OCI-LY1 (cell line): Measurements from ENCODE around the gene PECR.

Source experiments
- CTCF ChIP-seq: fragments of 200-600 bp; sonication (generic), shearing (Covaris generic); IDR thresholded peaks from 2 replicates; pipeline ENCODE4 v1.5.1; 2017; ENCODE audit warnings: mild to moderate bottlenecking, antibody characterized with exemption, low read length, moderate library complexity, mixed read lengths
- EZH2 ChIP-seq: fragments of 200-600 bp; sonication (generic), shearing (Covaris generic); IDR thresholded peaks from 2 replicates; pipeline ENCODE4 v1.8.0; 2017; ENCODE audit warnings: borderline replicate concordance, mixed run types, mild to moderate bottlenecking, antibody characterized with exemption, low read length, moderate library complexity, mixed read lengths

- no peak for TF ChIP-seq CTCF
- TF ChIP-seq EZH2: no peak
These were observed 17.1 kb upstream of the PECR start for GRCh38 chr2:216098421-216099334.
